ENCODE data around the gene GRK4.

- TF ChIP-seq CTCF (IDR thresholded peaks at IDR 0.05) = peak; percentile 88
- TF ChIP-seq POLR2AphosphoS5 (IDR thresholded peaks at IDR 0.05; ENCODE audit: low read depth, low read length) = no peak
- TF ChIP-seq SIN3A (IDR thresholded peaks at IDR 0.05; ENCODE audit: borderline replicate concordance, insufficient read depth, low read depth, low read length) = no peak
- TF ChIP-seq REST (IDR thresholded peaks at IDR 0.05; ENCODE audit: insufficient read depth in 1 of 2, low read depth in 2 of 2, low read length in 1 of 2) = no peak
These were observed 84.3 kb downstream of the GRK4 start for GRCh38 chr4:3047464-3048286.
